HFFc6 (cell line): ENCODE results near the gene SRSF1. TPM values are rescaled to one million over a fixed set of nuclear protein-coding genes. Genes with fewer than 3 reads are reported as not detected.

Experiments
- DNase-seq: peaks from one replicate; pipeline ENCODE4 v3.0.0-alpha.2; 2018
- H3K27ac Mint-ChIP-seq: 2 replicates; pipeline ENCODE4 v1.8.0; 2020; ENCODE audit warnings: mild to moderate bottlenecking, mixed read lengths
- H3K27me3 Mint-ChIP-seq: 2 replicates; pipeline ENCODE4 v1.8.0; 2021; ENCODE audit warnings: mild to moderate bottlenecking, moderate library complexity, mixed read lengths; ENCODE audit not compliant: insufficient read depth
- H3K36me3 Mint-ChIP-seq: 2 replicates; pipeline ENCODE4 v1.8.0; 2021; ENCODE audit warnings: low read depth, mixed read lengths
- H3K4me1 Mint-ChIP-seq: 2 replicates; pipeline ENCODE4 v1.8.0; 2020; ENCODE audit warnings: low read depth, mixed read lengths
- H3K4me3 Mint-ChIP-seq: 2 replicates; pipeline ENCODE4 v1.8.0; 2020; ENCODE audit warnings: mild to moderate bottlenecking, moderate library complexity, mixed read lengths
- H3K9me3 Mint-ChIP-seq: 2 replicates; pipeline ENCODE4 v1.8.0; 2020; ENCODE audit warnings: mild to moderate bottlenecking, mixed read lengths
- CTCF ChIP-seq: fragments of 200-600 bp; sonication (generic); IDR thresholded peaks from 2 replicates; pipeline ENCODE4 v1.5.0; 2021; ENCODE audit warnings: antibody characterized with exemption, mild to moderate bottlenecking
- total RNA-seq, 6 experiments: library from RNA; stranded (reverse); fragmentation: NEBNext Ultra II Directional; extraction: Animal tissue kit (Norgen Biotek cat#: 25700); gene quantifications; 2 replicates in 1 of 6; 3 replicates in 5 of 6; pipeline ENCODE4 v1.2.3, GENCODE V29; 2021

Gene SRSF1
- total RNA-seq, 6 experiments from 2014 or later, result 216 to 296 (median 271) TPM

GRCh38 chr17:57984936-57985674 lies 21.9 kb downstream of the SRSF1 start:
- no peak for TF ChIP-seq CTCF
- H3K27me3 Mint-ChIP-seq, result no peaks in the 10 kb centered on the region; the same call in 1 of the 2 replicates
- peaks cover 78% of the 10 kb centered on the region for H3K4me1 Mint-ChIP-seq
- H3K27ac Mint-ChIP-seq, result peak overlapping the region; percentile 66
- DNase-seq, result peak; percentile 27
- H3K9me3 Mint-ChIP-seq, result no peaks in the 10 kb centered on the region
- H3K4me3 Mint-ChIP-seq, result peak overlapping the region; percentile 96
- H3K36me3 Mint-ChIP-seq, result peaks cover 20% of the 10 kb centered on the region

GRCh38 chr17:57984261-57984890 lies 22.7 kb downstream of the SRSF1 start:
- peak overlapping the region; percentile 66 for H3K27ac Mint-ChIP-seq
- TF ChIP-seq CTCF, result no peak
- no peak for DNase-seq
- H3K36me3 Mint-ChIP-seq, result peaks cover 20% of the 10 kb centered on the region
- peak overlapping the region; percentile 96 for H3K4me3 Mint-ChIP-seq
- H3K27me3 Mint-ChIP-seq, result no peaks in the 10 kb centered on the region; the same call in 1 of the 2 replicates
- H3K9me3 Mint-ChIP-seq, result no peaks in the 10 kb centered on the region
- peaks cover 70% of the 10 kb centered on the region for H3K4me1 Mint-ChIP-seq

- no peak for DNase-seq
- Mint-ChIP-seq H3K4me3 (no peak overlapping the region), H3K36me3 (peaks cover 28% of the 10 kb centered on the region), H3K27ac (no peak overlapping the region), H3K9me3 (no peaks in the 10 kb centered on the region), H3K27me3 (no peaks in the 10 kb centered on the region; the same call in 1 of the 2 replicates), H3K4me1 (peaks cover 62% of the 10 kb centered on the region)
- no peak for TF ChIP-seq CTCF
Observed at GRCh38 chr17:57983446-57983845, 23.6 kb downstream of the SRSF1 start.

GRCh38 chr17:57982452-57983170 lies 24.4 kb downstream of the SRSF1 start:
- peaks cover 36% of the 10 kb centered on the region for H3K36me3 Mint-ChIP-seq
- H3K4me1 Mint-ChIP-seq, result peaks cover 66% of the 10 kb centered on the region
- 0 out of 2 replicates have a peak overlapping the region, but pooled peaks have one; percentile 1 for H3K4me3 Mint-ChIP-seq
- H3K27me3 Mint-ChIP-seq, result no peaks in the 10 kb centered on the region; the same call in 1 of the 2 replicates
- no peak for TF ChIP-seq CTCF
- no peak overlapping the region for H3K27ac Mint-ChIP-seq
- H3K9me3 Mint-ChIP-seq, result no peaks in the 10 kb centered on the region
- no peak for DNase-seq

GRCh38 chr17:57980522-57980921 lies 26.5 kb downstream of the SRSF1 start:
- peaks cover 43% of the 10 kb centered on the region for H3K36me3 Mint-ChIP-seq
- H3K27ac Mint-ChIP-seq, result no peak overlapping the region
- DNase-seq, result no peak
- peaks cover 2% of the 10 kb centered on the region for H3K27me3 Mint-ChIP-seq
- H3K9me3 Mint-ChIP-seq, result no peaks in the 10 kb centered on the region
- no peak overlapping the region for H3K4me3 Mint-ChIP-seq
- peaks cover 64% of the 10 kb centered on the region for H3K4me1 Mint-ChIP-seq
- no peak for TF ChIP-seq CTCF
